ENCODE results near the gene NLRP1.

GRCh38 chr17:5486206-5487124 is 97.8 kb downstream of the NLRP1 start, which contains the start of gene MIS12:
- TF ChIP-seq ARNT (IDR thresholded peaks at IDR 0.05) (peak in 1 of 2 experiments; percentile 55; a peak in 1 of 4 replicates), TEAD1 (CRISPR knock-in tag; IDR thresholded peaks at IDR 0.05) (peak in 1 of 2 experiments; percentile 84; a peak in 2 of 4 replicates)

All from K562 (cell line).